Vagina (tissue), 2 donors: Measurements from ENCODE around the gene PANK4.
"Not testable (repeated sequence)": the region's sequence is repeated elsewhere in the genome, so short reads cannot be mapped to it uniquely, and the experiment has no call there.

Experiments
- CTCF ChIP-seq, 3 experiments: fragments of 450-650 bp in 2 of 3; fragments of 200-600 bp in 1 of 3; sonication (generic) in 1 of 3; IDR thresholded peaks; one replicate each; pipeline ENCODE4 v1.5.1; 2017 to 2019; ENCODE audit warnings: antibody characterized with exemption in 3 of 3, mild to moderate bottlenecking in 2 of 3, moderate library complexity in 2 of 3
- POLR2AphosphoS5 ChIP-seq, 2 donors: sonication (generic); formaldehyde crosslinking; IDR thresholded peaks; one replicate each; pipeline ENCODE4 v1.9.0; 2017; ENCODE audit warnings: antibody characterized with exemption in 2 of 2, mild to moderate bottlenecking in 2 of 2, low read depth in 1 of 2; ENCODE audit not compliant: insufficient read depth in 1 of 2

- TF ChIP-seq CTCF (IDR thresholded peaks at IDR 0.05); POLR2AphosphoS5 (IDR thresholded peaks at IDR 0.05; ENCODE audit: insufficient read depth in 1 of 2, low read depth in 1 of 2): not testable (repeated sequence)
These were observed 25.1 kb upstream of the PANK4 start for GRCh38 chr1:2551544-2551943.
